ENCODE results near the gene PADI6. TPM values are rescaled to one million over a fixed set of nuclear protein-coding genes. Genes with fewer than 3 reads are reported as not detected.

PADI6 gene
- total and polyA plus RNA-seq, 2 of the 8 experiments (the other 6 are each of a cell fraction or from before 2014, with no cell fraction given) = not detected

GRCh38 chr1:17439250-17440073, 67.5 kb downstream of the PADI6 start, which contains the start of gene RCC2 (continued):
- no peak for TF ChIP-seq SRF (IDR thresholded peaks at IDR 0.05; ENCODE audit: low read depth, low read length)
- TF ChIP-seq TEAD4 (IDR thresholded peaks at IDR 0.05; ENCODE audit: low read depth, low read length) = no peak
- TF ChIP-seq TBP (IDR thresholded peaks at IDR 0.05; ENCODE audit: low read depth, low read length) = peak; percentile 94
- TF ChIP-seq RBBP5 (IDR thresholded peaks at IDR 0.05; ENCODE audit: borderline replicate concordance, low read depth, low read length) = no peak
- no peak for TF ChIP-seq JUND (IDR thresholded peaks at IDR 0.05; ENCODE audit: low read length)
- peak; percentile 42; the same call in 1 of the 2 replicates for TF ChIP-seq PHF8 (conservative IDR thresholded peaks at IDR 0.05; ENCODE audit: low read depth, low read length)
- TF ChIP-seq CBX8 (IDR thresholded peaks at IDR 0.05; ENCODE audit: borderline replicate concordance, low read depth, low read length) = no peak
- TF ChIP-seq EZH2 (IDR thresholded peaks at IDR 0.05; ENCODE audit: low read depth, low read length, severe bottlenecking) = no peak
- no peak for TF ChIP-seq EGR1 (IDR thresholded peaks at IDR 0.05; ENCODE audit: borderline replicate concordance, low read depth, low read length)
- TF ChIP-seq SIX5 (IDR thresholded peaks at IDR 0.05; ENCODE audit: low read depth, low read length) = no peak
- TF ChIP-seq MAFK (IDR thresholded peaks at IDR 0.05; ENCODE audit: low read depth, low read length) = no peak
- TF ChIP-seq, protein P1, sequence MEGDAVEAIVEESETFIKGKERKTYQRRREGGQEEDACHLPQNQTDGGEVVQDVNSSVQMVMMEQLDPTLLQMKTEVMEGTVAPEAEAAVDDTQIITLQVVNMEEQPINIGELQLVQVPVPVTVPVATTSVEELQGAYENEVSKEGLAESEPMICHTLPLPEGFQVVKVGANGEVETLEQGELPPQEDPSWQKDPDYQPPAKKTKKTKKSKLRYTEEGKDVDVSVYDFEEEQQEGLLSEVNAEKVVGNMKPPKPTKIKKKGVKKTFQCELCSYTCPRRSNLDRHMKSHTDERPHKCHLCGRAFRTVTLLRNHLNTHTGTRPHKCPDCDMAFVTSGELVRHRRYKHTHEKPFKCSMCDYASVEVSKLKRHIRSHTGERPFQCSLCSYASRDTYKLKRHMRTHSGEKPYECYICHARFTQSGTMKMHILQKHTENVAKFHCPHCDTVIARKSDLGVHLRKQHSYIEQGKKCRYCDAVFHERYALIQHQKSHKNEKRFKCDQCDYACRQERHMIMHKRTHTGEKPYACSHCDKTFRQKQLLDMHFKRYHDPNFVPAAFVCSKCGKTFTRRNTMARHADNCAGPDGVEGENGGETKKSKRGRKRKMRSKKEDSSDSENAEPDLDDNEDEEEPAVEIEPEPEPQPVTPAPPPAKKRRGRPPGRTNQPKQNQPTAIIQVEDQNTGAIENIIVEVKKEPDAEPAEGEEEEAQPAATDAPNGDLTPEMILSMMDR (IDR thresholded peaks at IDR 0.05; ENCODE audit: control extremely low read depth in 1 of 3, insufficient read depth in 1 of 3, low read depth in 1 of 3, low read length in 3 of 3) = peak in 2 of 3 experiments; percentile 4 to 60; a peak in 1 of 4 replicates
- TF ChIP-seq KDM4A (IDR thresholded peaks at IDR 0.05; ENCODE audit: low read depth, low read length, severe bottlenecking) = no peak
- no peak for TF ChIP-seq GTF2F1 (IDR thresholded peaks at IDR 0.05; ENCODE audit: borderline replicate concordance, low read depth, low read length)
- TF ChIP-seq, protein P2, sequence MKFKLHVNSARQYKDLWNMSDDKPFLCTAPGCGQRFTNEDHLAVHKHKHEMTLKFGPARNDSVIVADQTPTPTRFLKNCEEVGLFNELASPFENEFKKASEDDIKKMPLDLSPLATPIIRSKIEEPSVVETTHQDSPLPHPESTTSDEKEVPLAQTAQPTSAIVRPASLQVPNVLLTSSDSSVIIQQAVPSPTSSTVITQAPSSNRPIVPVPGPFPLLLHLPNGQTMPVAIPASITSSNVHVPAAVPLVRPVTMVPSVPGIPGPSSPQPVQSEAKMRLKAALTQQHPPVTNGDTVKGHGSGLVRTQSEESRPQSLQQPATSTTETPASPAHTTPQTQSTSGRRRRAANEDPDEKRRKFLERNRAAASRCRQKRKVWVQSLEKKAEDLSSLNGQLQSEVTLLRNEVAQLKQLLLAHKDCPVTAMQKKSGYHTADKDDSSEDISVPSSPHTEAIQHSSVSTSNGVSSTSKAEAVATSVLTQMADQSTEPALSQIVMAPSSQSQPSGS (IDR thresholded peaks at IDR 0.05; ENCODE audit: low read length) = no peak
- no peak for TF ChIP-seq RAD21 (IDR thresholded peaks at IDR 0.05 in 1 of 2, conservative IDR thresholded peaks at IDR 0.05 in 1 of 2; ENCODE audit: low read depth in 2 of 2, low read length in 2 of 2)
- no peak for TF ChIP-seq RFX5 (IDR thresholded peaks at IDR 0.05; ENCODE audit: borderline replicate concordance, low read depth, low read length)
- TF ChIP-seq SAP30 (IDR thresholded peaks at IDR 0.05; ENCODE audit: insufficient read depth, insufficient replicate concordance, low read length) = no peak
- TF ChIP-seq SP4 (IDR thresholded peaks at IDR 0.05; ENCODE audit: low read length) = no peak
